DOHH2 (cell line): Measurements from ENCODE around the gene DIPK1A.

Experiments
- EZH2phosphoT487 ChIP-seq: fragments of 200-600 bp; sonication (generic); IDR thresholded peaks from 2 replicates; pipeline ENCODE4 v1.6.1; 2017; ENCODE audit warnings: borderline replicate concordance, mild to moderate bottlenecking, antibody characterized with exemption, low read length, moderate library complexity, mixed read lengths
- TF ChIP-seq, protein P1 (sequence below): fragments of 200-600 bp; sonication (generic); IDR thresholded peaks from one replicate; pipeline ENCODE4 v1.5.1; 2014; ENCODE audit warnings: antibody characterized with exemption, mild to moderate bottlenecking, low read depth, low read length; ENCODE audit not compliant: poor library complexity, severe bottlenecking

DNA sequence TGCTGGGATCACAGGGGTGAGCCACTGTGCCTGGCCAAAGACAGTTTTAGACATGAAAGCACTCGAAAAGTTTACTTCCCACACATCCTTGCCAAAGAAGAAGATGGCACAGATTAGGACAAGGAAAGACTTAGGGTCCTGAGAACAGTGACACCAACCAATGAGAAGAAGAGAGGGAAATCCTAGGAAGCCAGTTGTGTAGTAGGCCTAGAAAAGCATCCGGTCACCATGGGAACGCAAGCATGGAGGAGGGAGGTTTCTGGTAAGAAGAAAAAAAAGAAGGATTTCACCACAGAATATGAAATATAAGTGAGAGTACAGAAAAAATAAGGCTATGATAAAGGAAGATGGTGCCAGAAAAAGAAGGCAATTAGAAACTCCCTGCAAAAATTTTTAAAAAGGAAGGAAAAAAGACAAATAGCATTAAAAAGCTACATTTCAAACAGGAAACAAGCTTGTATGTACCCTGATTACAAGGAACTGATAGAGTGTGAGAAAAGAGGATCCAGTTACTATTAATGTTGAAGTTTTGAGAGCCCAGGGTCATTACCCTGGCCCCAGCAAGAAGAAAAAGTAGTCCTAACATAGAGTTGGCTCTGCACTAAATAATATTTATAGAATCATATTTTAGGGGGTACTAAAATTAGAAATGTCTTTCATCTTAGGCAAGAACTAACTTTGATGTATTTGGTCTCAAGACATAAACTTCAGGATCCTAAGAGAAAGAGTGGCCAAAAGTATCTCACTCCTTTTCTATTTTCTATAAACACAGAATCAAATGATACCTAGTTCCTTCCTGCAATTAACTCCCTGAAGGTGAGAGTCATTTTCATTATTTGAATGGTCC is 16.1 kb downstream of the DIPK1A start:
- TF ChIP-seq, protein P1, sequence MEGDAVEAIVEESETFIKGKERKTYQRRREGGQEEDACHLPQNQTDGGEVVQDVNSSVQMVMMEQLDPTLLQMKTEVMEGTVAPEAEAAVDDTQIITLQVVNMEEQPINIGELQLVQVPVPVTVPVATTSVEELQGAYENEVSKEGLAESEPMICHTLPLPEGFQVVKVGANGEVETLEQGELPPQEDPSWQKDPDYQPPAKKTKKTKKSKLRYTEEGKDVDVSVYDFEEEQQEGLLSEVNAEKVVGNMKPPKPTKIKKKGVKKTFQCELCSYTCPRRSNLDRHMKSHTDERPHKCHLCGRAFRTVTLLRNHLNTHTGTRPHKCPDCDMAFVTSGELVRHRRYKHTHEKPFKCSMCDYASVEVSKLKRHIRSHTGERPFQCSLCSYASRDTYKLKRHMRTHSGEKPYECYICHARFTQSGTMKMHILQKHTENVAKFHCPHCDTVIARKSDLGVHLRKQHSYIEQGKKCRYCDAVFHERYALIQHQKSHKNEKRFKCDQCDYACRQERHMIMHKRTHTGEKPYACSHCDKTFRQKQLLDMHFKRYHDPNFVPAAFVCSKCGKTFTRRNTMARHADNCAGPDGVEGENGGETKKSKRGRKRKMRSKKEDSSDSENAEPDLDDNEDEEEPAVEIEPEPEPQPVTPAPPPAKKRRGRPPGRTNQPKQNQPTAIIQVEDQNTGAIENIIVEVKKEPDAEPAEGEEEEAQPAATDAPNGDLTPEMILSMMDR, result no peak
- no peak for TF ChIP-seq EZH2phosphoT487
